Skeletal muscle tissue (tissue), 4 donors: ENCODE data around the gene GUCY2C. TPM values are rescaled to one million over a fixed set of nuclear protein-coding genes. Genes with fewer than 3 reads are reported as not detected.

Source experiments
- H3K27ac ChIP-seq: one replicate; pipeline ENCODE4 v1.7.0; 2013; ENCODE audit warnings: mild to moderate bottlenecking, low read depth, low read length, inconsistent platforms
- H3K27me3 ChIP-seq, 3 donors: one replicate each; pipeline ENCODE4 v1.7.0; 2013; ENCODE audit warnings: low read length in 3 of 3; ENCODE audit not compliant: control insufficient read depth in 3 of 3, insufficient read depth in 3 of 3
- H3K36me3 ChIP-seq, 3 donors: one replicate each; pipeline ENCODE4 v1.7.0; 2013; ENCODE audit warnings: low read length in 3 of 3; ENCODE audit not compliant: control insufficient read depth in 3 of 3, insufficient read depth in 3 of 3
- H3K4me1 ChIP-seq, 3 donors: one replicate each; pipeline ENCODE4 v1.7.0; 2013; ENCODE audit warnings: low read length in 3 of 3, mild to moderate bottlenecking in 3 of 3; ENCODE audit not compliant: control insufficient read depth in 3 of 3, insufficient read depth in 3 of 3
- H3K4me3 ChIP-seq, 3 donors: one replicate each; pipeline ENCODE4 v1.7.0; 2013; ENCODE audit warnings: low read length in 3 of 3
- H3K9ac ChIP-seq, 3 donors: one replicate each; pipeline ENCODE4 v1.7.0; 2013; ENCODE audit warnings: low read length in 3 of 3, mild to moderate bottlenecking in 3 of 3, moderate library complexity in 2 of 3, low read depth in 1 of 3
- H3K9me3 ChIP-seq, 3 donors: one replicate each; pipeline ENCODE4 v1.7.0; 2013; ENCODE audit warnings: low read length in 3 of 3; ENCODE audit not compliant: control insufficient read depth in 3 of 3
- total RNA-seq: library from RNA; depleted of rRNA; stranded (reverse); fragments of >200 nt; gene quantifications from one replicate; pipeline ENCODE4 v1.2.3, GENCODE V29; 2014
- donor health status: Osteomylitis.

GUCY2C gene
- total RNA-seq, 1 donor from 2014 or later, result not detected

- Histone ChIP-seq H3K4me1 (peaks cover 3 to 15% (median 7%) of the 10 kb centered on the region in 3 donors), H3K9ac (no peak overlapping the region), H3K4me3 (no peak overlapping the region), H3K27ac (no peak overlapping the region), H3K9me3 (no peaks in the 10 kb centered on the region), H3K36me3 (no peaks in the 10 kb centered on the region), H3K27me3 (no peaks in the 10 kb centered on the region)
Measured at GRCh38 chr12:14564336-14564959, 132.0 kb downstream of the GUCY2C start.

- no peak overlapping the region for H3K4me3 ChIP-seq
- H3K9me3 ChIP-seq, result no peaks in the 10 kb centered on the region
- peaks cover 1 to 6% (median 3%) of the 10 kb centered on the region in 3 donors for H3K4me1 ChIP-seq
- no peak overlapping the region for H3K27ac ChIP-seq
- no peaks in the 10 kb centered on the region for H3K36me3 ChIP-seq
- no peak overlapping the region for H3K9ac ChIP-seq
- H3K27me3 ChIP-seq, result no peaks in the 10 kb centered on the region
Measured at GRCh38 chr12:14563046-14563445, 133.4 kb downstream of the GUCY2C start.

Other genes with a start within 250 kb of the GUCY2C start
- 24.0 TPM for gene PLBD1, start 128.7 kb downstream of the GUCY2C start, total RNA-seq
- gene WBP11, start 106.9 kb upstream of the GUCY2C start, total RNA-seq, result 7.8 TPM
- 2.1 TPM for gene C12orf60, start 107.1 kb upstream of the GUCY2C start, total RNA-seq
- gene SMCO3, start 117.6 kb upstream of the GUCY2C start, total RNA-seq, result 0.52 TPM
- gene ART4, start 146.9 kb upstream of the GUCY2C start, total RNA-seq, result not detected
- 292 TPM for gene MGP, start 189.3 kb upstream of the GUCY2C start, total RNA-seq
- not detected for gene ERP27, start 241.9 kb upstream of the GUCY2C start, total RNA-seq